ENCODE data around the gene GMDS. TPM values are rescaled to one million over a fixed set of nuclear protein-coding genes. Genes with fewer than 3 reads are reported as not detected.

Gene GMDS
- total and polyA plus RNA-seq, 2 donors (not counting 1 experiment from before 2014, with no cell fraction given) = 12.7 to 34.5 TPM

DNA sequence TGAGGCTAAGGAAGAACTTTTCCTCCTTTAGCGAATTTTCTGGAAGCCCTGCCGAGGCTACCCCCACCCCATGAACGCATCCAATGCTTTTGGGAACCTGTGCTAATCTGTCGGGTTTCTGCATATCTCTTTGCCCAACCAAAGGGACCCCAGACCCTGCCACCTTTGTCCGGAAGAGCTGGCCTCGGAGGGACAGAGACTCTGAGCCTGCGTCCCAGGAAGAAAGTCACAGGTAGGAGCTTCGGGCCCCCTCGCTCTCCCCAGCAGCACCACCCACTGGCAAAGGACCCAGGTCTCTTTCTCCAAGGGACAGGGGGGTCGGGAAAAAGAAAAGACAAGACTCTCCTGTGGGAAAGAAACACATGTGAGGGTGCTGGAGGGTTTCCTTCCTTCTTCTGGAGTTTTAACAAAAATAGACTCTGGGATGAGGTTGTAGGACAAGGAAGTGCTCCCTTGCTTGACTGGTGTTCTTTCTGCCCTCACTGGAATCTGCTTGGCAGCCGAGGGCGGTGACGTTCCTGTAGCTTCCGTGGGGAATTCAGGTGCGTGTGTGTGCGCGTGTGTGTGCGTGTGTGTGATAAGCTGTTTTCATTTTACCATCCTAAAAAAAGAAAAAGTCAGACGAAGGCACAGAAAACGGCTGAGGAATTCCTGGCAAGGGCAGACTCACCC, 652.0 kb downstream of the GMDS start:
- no peak for TF ChIP-seq EZH2 (IDR thresholded peaks at IDR 0.05; ENCODE audit: low read length, missing control alignments)
- TF ChIP-seq, protein P1, sequence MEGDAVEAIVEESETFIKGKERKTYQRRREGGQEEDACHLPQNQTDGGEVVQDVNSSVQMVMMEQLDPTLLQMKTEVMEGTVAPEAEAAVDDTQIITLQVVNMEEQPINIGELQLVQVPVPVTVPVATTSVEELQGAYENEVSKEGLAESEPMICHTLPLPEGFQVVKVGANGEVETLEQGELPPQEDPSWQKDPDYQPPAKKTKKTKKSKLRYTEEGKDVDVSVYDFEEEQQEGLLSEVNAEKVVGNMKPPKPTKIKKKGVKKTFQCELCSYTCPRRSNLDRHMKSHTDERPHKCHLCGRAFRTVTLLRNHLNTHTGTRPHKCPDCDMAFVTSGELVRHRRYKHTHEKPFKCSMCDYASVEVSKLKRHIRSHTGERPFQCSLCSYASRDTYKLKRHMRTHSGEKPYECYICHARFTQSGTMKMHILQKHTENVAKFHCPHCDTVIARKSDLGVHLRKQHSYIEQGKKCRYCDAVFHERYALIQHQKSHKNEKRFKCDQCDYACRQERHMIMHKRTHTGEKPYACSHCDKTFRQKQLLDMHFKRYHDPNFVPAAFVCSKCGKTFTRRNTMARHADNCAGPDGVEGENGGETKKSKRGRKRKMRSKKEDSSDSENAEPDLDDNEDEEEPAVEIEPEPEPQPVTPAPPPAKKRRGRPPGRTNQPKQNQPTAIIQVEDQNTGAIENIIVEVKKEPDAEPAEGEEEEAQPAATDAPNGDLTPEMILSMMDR (conservative IDR thresholded peaks at IDR 0.05 in 1 of 2, IDR thresholded peaks at IDR 0.05 in 1 of 2; ENCODE audit: low read depth in 1 of 2, low read length in 2 of 2) = no peak
- Histone ChIP-seq H3K4me3 (replicated peaks in 1 of 4; ENCODE audit: control extremely low read depth in 1 of 4, insufficient read depth in 1 of 4, low read depth in 3 of 4, low read length in 4 of 4) (no peak overlapping the region), H4K20me1 (ENCODE audit: control insufficient read depth, extremely low read depth, insufficient read depth, low read length) (no peaks in the 10 kb centered on the region), H3K79me2 (ENCODE audit: control insufficient read depth, insufficient read depth, low read length) (no peaks in the 10 kb centered on the region), H3K27me3 (ENCODE audit: control insufficient read depth, insufficient read depth, low read length) (peaks cover 4% of the 10 kb centered on the region), H3K4me2 (ENCODE audit: extremely low read depth, insufficient read depth, low read length) (no peak overlapping the region), H3K27ac (ENCODE audit: insufficient read depth, low read length) (no peak overlapping the region), H3K9ac (ENCODE audit: insufficient read depth, low read length) (no peak overlapping the region), H2AFZ (ENCODE audit: low read length) (no peak overlapping the region), H3K4me1 (ENCODE audit: control insufficient read depth, extremely low read depth, insufficient read depth, low read length) (peaks cover 3% of the 10 kb centered on the region), H3K36me3 (ENCODE audit: control insufficient read depth, insufficient read depth, low read length) (no peaks in the 10 kb centered on the region), H3K9me3 (ENCODE audit: control insufficient read depth, insufficient read depth, low read depth, low read length) (no peaks in the 10 kb centered on the region)
- DNase-seq (ENCODE audit: low read depth in 2 of 2) = no peak

DNA sequence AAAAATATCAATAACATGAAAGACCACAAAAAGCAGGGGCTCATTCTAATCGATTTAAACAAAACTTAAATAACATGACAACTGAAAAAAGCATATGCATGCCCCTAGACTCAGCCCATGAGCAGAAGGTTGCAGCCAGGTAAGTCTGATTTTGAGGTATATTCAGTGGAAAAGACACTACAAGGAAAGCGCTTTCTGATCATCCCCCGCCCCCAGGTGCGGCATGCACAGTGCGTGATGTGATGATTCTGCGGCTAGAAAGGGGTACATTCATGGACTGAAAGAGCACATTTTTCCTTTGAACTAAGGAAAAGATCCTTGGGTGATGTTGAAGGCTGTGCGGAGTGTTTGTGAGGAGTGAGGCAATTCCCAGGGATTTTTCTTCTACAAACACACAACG, 652.6 kb downstream of the GMDS start:
- no peak overlapping the region for H3K4me2 ChIP-seq (ENCODE audit: extremely low read depth, insufficient read depth, low read length)
- H3K4me3 ChIP-seq (replicated peaks in 1 of 4; ENCODE audit: control extremely low read depth in 1 of 4, insufficient read depth in 1 of 4, low read depth in 3 of 4, low read length in 4 of 4) = no peak overlapping the region
- H3K79me2 ChIP-seq (ENCODE audit: control insufficient read depth, insufficient read depth, low read length) = no peaks in the 10 kb centered on the region
- H3K9ac ChIP-seq (ENCODE audit: insufficient read depth, low read length) = no peak overlapping the region
- H3K9me3 ChIP-seq (ENCODE audit: control insufficient read depth, insufficient read depth, low read depth, low read length) = no peaks in the 10 kb centered on the region
- no peak for DNase-seq (ENCODE audit: low read depth in 2 of 2)
- H3K4me1 ChIP-seq (ENCODE audit: control insufficient read depth, extremely low read depth, insufficient read depth, low read length) = peaks cover 3% of the 10 kb centered on the region
- TF ChIP-seq, protein P1 (conservative IDR thresholded peaks at IDR 0.05 in 1 of 2, IDR thresholded peaks at IDR 0.05 in 1 of 2; ENCODE audit: low read depth in 1 of 2, low read length in 2 of 2) = no peak
- no peak for TF ChIP-seq EZH2 (IDR thresholded peaks at IDR 0.05; ENCODE audit: low read length, missing control alignments)
- no peaks in the 10 kb centered on the region for H4K20me1 ChIP-seq (ENCODE audit: control insufficient read depth, extremely low read depth, insufficient read depth, low read length)
- peaks cover 4% of the 10 kb centered on the region for H3K27me3 ChIP-seq (ENCODE audit: control insufficient read depth, insufficient read depth, low read length)
- no peak overlapping the region for H2AFZ ChIP-seq (ENCODE audit: low read length)
- H3K36me3 ChIP-seq (ENCODE audit: control insufficient read depth, insufficient read depth, low read length) = no peaks in the 10 kb centered on the region
- H3K27ac ChIP-seq (ENCODE audit: insufficient read depth, low read length) = no peak overlapping the region

DNA sequence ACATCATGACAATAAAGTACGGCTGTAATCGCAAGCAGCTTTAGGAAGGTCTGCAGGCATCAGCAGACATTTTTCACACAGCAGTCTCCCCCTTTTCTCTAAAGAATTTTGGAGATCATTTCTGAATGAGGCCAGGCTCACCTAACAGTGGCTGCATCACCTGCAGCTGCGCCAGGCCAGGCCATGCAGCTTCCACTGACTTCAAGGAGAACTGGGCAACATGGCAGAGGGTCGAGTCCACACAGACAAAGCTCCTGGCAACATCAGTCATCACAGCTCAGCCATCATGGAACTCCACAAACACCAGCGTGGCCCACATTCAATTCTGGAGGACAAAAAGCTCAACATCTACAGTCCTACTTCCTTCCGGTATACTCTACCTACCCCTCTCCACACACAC, 653.5 kb downstream of the GMDS start:
- Histone ChIP-seq H3K27me3 (ENCODE audit: control insufficient read depth, insufficient read depth, low read length) (peaks cover 4% of the 10 kb centered on the region), H3K9ac (ENCODE audit: insufficient read depth, low read length) (no peak overlapping the region), H3K9me3 (ENCODE audit: control insufficient read depth, insufficient read depth, low read depth, low read length) (no peaks in the 10 kb centered on the region), H4K20me1 (ENCODE audit: control insufficient read depth, extremely low read depth, insufficient read depth, low read length) (no peaks in the 10 kb centered on the region), H3K36me3 (ENCODE audit: control insufficient read depth, insufficient read depth, low read length) (no peaks in the 10 kb centered on the region), H3K4me2 (ENCODE audit: extremely low read depth, insufficient read depth, low read length) (no peak overlapping the region), H3K4me3 (replicated peaks in 1 of 4; ENCODE audit: control extremely low read depth in 1 of 4, insufficient read depth in 1 of 4, low read depth in 3 of 4, low read length in 4 of 4) (no peak overlapping the region), H3K79me2 (ENCODE audit: control insufficient read depth, insufficient read depth, low read length) (no peaks in the 10 kb centered on the region), H2AFZ (ENCODE audit: low read length) (no peak overlapping the region), H3K4me1 (ENCODE audit: control insufficient read depth, extremely low read depth, insufficient read depth, low read length) (peaks cover 3% of the 10 kb centered on the region), H3K27ac (ENCODE audit: insufficient read depth, low read length) (no peak overlapping the region)
- TF ChIP-seq, protein P1 (conservative IDR thresholded peaks at IDR 0.05 in 1 of 2, IDR thresholded peaks at IDR 0.05 in 1 of 2; ENCODE audit: low read depth in 1 of 2, low read length in 2 of 2) = no peak
- TF ChIP-seq EZH2 (IDR thresholded peaks at IDR 0.05; ENCODE audit: low read length, missing control alignments) = no peak
- no peak for DNase-seq (ENCODE audit: low read depth in 2 of 2)

Measured in fibroblast of lung (primary cell).